BJ (cell line): ENCODE measurements around the gene PLAGL1. TPM values are rescaled to one million over a fixed set of nuclear protein-coding genes. Genes with fewer than 3 reads are reported as not detected.

Experiments used
- CTCF ChIA-PET: fragments of 350-600 bp; formaldehyde crosslinking; extraction: SDS; loops from one replicate; lab custom pipeline; 2021; ENCODE audit warnings: antibody characterized with exemption, inconsistent platforms; lab: Yijun Ruan, JAX
- POLR2A ChIA-PET: fragments of 300-600 bp; sonication (Branson Sonifier 250); formaldehyde crosslinking; extraction: SDS; loops from one replicate; lab custom pipeline; 2021; ENCODE audit warnings: antibody characterized with exemption; lab: Charles Lee
- DNase-seq: peaks from one replicate; pipeline ENCODE4 v3.0.0-alpha.2; 2011; ENCODE audit warnings: low read depth
- H3K27me3 ChIP-seq: 2 replicates; pipeline ENCODE4 v1.6.0; 2011; ENCODE audit warnings: low read length; ENCODE audit not compliant: control insufficient read depth, insufficient read depth
- H3K36me3 ChIP-seq: 2 replicates; pipeline ENCODE4 v1.5.1; 2011; ENCODE audit warnings: low read length; ENCODE audit not compliant: control insufficient read depth, insufficient read depth
- H3K4me3 ChIP-seq: 2 replicates; pipeline ENCODE4 v1.5.1; 2011; ENCODE audit warnings: low read depth, mild to moderate bottlenecking, control low read depth, low read length
- CTCF ChIP-seq: IDR thresholded peaks from 2 replicates; pipeline ENCODE4 v1.5.1; 2011; ENCODE audit warnings: low read depth, mild to moderate bottlenecking, control low read depth, inconsistent platforms, low read length, moderate library complexity; ENCODE audit not compliant: insufficient read depth
- polyA plus RNA-seq: library from polyadenylated mRNA; depleted of rRNA; stranded (reverse); fragments of >200 nt; gene quantifications from 2 replicates; pipeline ENCODE4 v1.2.3, GENCODE V29; 2011; rRNA removed
- small RNA-seq: library from RNA; depleted of rRNA; stranded (forward); fragments of <200 nt; gene quantifications from one replicate; pipeline ENCODE3, GENCODE V24; 2012; ENCODE audit warnings: low replicate concordance, low read depth; ENCODE audit not compliant: insufficient read length

PLAGL1 gene
- polyA plus RNA-seq, 1 experiment = 68.0 TPM

- ChIA-PET CTCF (no interaction called here), POLR2A (no interaction called here)
- Histone ChIP-seq H3K4me3 (no peak overlapping the region), H3K27me3 (no peaks in the 10 kb centered on the region), H3K36me3 (no peaks in the 10 kb centered on the region)
- DNase-seq = no peak
- TF ChIP-seq CTCF = no peak
Observed at GRCh38 chr6:143894655-143895054, 113.4 kb downstream of the PLAGL1 start.

Small RNA genes lying within 50 kb of the gene (small RNA-seq; reads per million reads assigned to genes)
- gene RF02143 = not detected

Other genes with a start within 250 kb of the PLAGL1 start
- 10.2 and 15.5 TPM in 2 replicates for gene LTV1, start 164.9 kb downstream of the PLAGL1 start, polyA plus RNA-seq
- not detected in 2 replicates for gene ZC2HC1B, start 143.8 kb downstream of the PLAGL1 start, polyA plus RNA-seq
- 238 and 261 TPM in 2 replicates for gene SF3B5, start 87.3 kb upstream of the PLAGL1 start, polyA plus RNA-seq
- 0.80 and 0.90 TPM in 2 replicates for gene STX11, start 142.3 kb upstream of the PLAGL1 start, polyA plus RNA-seq